KOPT-K1 (cell line): ENCODE data around the gene ADGRL1.
"Not testable (repeated sequence)": the region's sequence is repeated elsewhere in the genome, so short reads cannot be mapped to it uniquely, and the experiment has no call there.

Source experiments
- H3K27ac ChIP-seq: fragments of 200-600 bp; sonication (generic); 2 replicates; pipeline ENCODE4 v1.5.1; 2016; ENCODE audit warnings: antibody characterized with exemption, mild to moderate bottlenecking, low read depth, low read length; ENCODE audit not compliant: poor library complexity, severe bottlenecking
- H3K36me3 ChIP-seq: fragments of 200-600 bp; sonication (generic); 2 replicates; pipeline ENCODE4 v1.5.1; 2017; ENCODE audit warnings: antibody characterized with exemption, mild to moderate bottlenecking, low read length, moderate library complexity; ENCODE audit not compliant: insufficient read depth
- H3K9me3 ChIP-seq: fragments of 200-600 bp; sonication (generic); 2 replicates; pipeline ENCODE4 v1.5.1; 2017; ENCODE audit warnings: antibody characterized with exemption, low read length, mild to moderate bottlenecking; ENCODE audit not compliant: insufficient read depth, poor library complexity, severe bottlenecking

The ADGRL1 gene

GRCh38 chr19:14186684-14187083 lies 19.3 kb downstream of the ADGRL1 start:
- not testable (repeated sequence) for H3K36me3 ChIP-seq, H3K9me3 ChIP-seq, H3K27ac ChIP-seq

- H3K9me3 ChIP-seq, H3K36me3 ChIP-seq, H3K27ac ChIP-seq: not testable (repeated sequence)
Measured at GRCh38 chr19:14185691-14186090, 20.3 kb downstream of the ADGRL1 start.

GRCh38 chr19:14185158-14185557 lies 20.8 kb downstream of the ADGRL1 start:
- H3K27ac ChIP-seq = no peak overlapping the region

GRCh38 chr19:14183741-14184350 lies 22.1 kb downstream of the ADGRL1 start:
- H3K27ac ChIP-seq = no peak overlapping the region
- no peaks in the 10 kb centered on the region for H3K36me3 ChIP-seq
- no peaks in the 10 kb centered on the region for H3K9me3 ChIP-seq

More at GRCh38 chr19:14185158-14185557, 20.8 kb downstream of the ADGRL1 start:
- Histone ChIP-seq H3K9me3 (no peaks in the 10 kb centered on the region), H3K36me3 (no peaks in the 10 kb centered on the region)

- no peaks in the 10 kb centered on the region for H3K36me3 ChIP-seq
- H3K27ac ChIP-seq = no peak overlapping the region
- no peaks in the 10 kb centered on the region for H3K9me3 ChIP-seq
Measured at GRCh38 chr19:14182476-14182875, 23.5 kb downstream of the ADGRL1 start.

- no peaks in the 10 kb centered on the region for H3K36me3 ChIP-seq
- no peak overlapping the region for H3K27ac ChIP-seq
- H3K9me3 ChIP-seq = no peaks in the 10 kb centered on the region
Measured at GRCh38 chr19:14181906-14182305, 24.1 kb downstream of the ADGRL1 start.

GRCh38 chr19:14181199-14181598 lies 24.8 kb downstream of the ADGRL1 start:
- H3K36me3 ChIP-seq, H3K27ac ChIP-seq, H3K9me3 ChIP-seq: not testable (repeated sequence)

- H3K27ac ChIP-seq = no peak overlapping the region
- no peaks in the 10 kb centered on the region for H3K9me3 ChIP-seq
- H3K36me3 ChIP-seq = no peaks in the 10 kb centered on the region
Measured at GRCh38 chr19:14177496-14178074, 28.4 kb downstream of the ADGRL1 start.

GRCh38 chr19:14175351-14175792 lies 30.6 kb downstream of the ADGRL1 start:
- H3K36me3 ChIP-seq = no peaks in the 10 kb centered on the region
- H3K9me3 ChIP-seq = no peaks in the 10 kb centered on the region
- no peak overlapping the region for H3K27ac ChIP-seq

- Histone ChIP-seq H3K27ac (no peak overlapping the region), H3K9me3 (no peaks in the 10 kb centered on the region), H3K36me3 (no peaks in the 10 kb centered on the region)
Measured at GRCh38 chr19:14174883-14175282, 31.1 kb downstream of the ADGRL1 start.

GRCh38 chr19:14168993-14169392 lies 37.0 kb downstream of the ADGRL1 start:
- no peak overlapping the region for H3K27ac ChIP-seq
- no peaks in the 10 kb centered on the region for H3K36me3 ChIP-seq
- no peaks in the 10 kb centered on the region for H3K9me3 ChIP-seq

- Histone ChIP-seq H3K27ac (no peak overlapping the region), H3K9me3 (no peaks in the 10 kb centered on the region), H3K36me3 (no peaks in the 10 kb centered on the region)
Measured at GRCh38 chr19:14168259-14168972, 37.6 kb downstream of the ADGRL1 start.

- no peaks in the 10 kb centered on the region for H3K36me3 ChIP-seq
- no peaks in the 10 kb centered on the region for H3K9me3 ChIP-seq
- no peak overlapping the region for H3K27ac ChIP-seq
Measured at GRCh38 chr19:14167576-14168138, 38.3 kb downstream of the ADGRL1 start.

- Histone ChIP-seq H3K36me3 (no peaks in the 10 kb centered on the region), H3K9me3 (no peaks in the 10 kb centered on the region), H3K27ac (no peak overlapping the region)
Measured at GRCh38 chr19:14166999-14167575, 38.9 kb downstream of the ADGRL1 start.
